Non-pigmented ciliary epithelial cell (primary cell): ENCODE data around the gene DAPK1.
A peak's percentile ranks its signal among the peaks of the same experiment; 100 is the strongest.

Experiments used
- DNase-seq: peaks from one replicate; pipeline ENCODE4 v3.0.0-alpha.2; 2010; ENCODE audit warnings: low read depth

Gene DAPK1

GRCh38 chr9:87614397-87614796 lies 116.7 kb downstream of the DAPK1 start:
- DNase-seq, result no peak

GRCh38 chr9:87615136-87615535 lies 117.5 kb downstream of the DAPK1 start:
- no peak for DNase-seq

DNA sequence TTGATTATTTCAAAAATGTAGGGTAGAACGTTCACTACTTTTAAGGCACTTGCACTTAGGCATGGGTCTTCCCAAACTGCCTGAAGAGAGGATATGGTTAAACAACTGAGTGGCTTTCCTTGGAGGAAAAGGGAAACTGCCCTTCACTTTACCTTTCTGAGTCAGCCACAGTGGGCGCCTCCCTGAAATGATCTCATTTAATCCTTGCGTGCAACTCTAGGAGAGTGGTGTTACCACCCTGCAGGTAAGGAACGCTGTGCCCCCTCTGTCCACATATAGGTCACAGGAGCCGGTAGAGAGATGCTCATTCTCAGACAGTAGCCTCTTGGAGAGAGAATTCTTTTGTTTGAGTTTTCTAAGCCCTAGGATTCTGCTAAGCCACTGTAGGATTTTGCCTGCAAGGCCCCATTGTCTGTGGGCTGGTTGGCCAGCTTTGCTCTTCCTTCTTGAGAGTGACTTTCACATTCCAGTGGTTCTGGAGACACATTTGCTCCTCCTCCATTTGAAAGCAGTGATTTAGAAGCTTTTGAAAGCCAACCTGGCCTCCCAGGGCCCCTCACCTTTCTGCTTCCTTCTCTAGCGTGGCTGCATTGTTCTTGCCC lies 118.0 kb downstream of the DAPK1 start:
- DNase-seq, result no peak

DNA sequence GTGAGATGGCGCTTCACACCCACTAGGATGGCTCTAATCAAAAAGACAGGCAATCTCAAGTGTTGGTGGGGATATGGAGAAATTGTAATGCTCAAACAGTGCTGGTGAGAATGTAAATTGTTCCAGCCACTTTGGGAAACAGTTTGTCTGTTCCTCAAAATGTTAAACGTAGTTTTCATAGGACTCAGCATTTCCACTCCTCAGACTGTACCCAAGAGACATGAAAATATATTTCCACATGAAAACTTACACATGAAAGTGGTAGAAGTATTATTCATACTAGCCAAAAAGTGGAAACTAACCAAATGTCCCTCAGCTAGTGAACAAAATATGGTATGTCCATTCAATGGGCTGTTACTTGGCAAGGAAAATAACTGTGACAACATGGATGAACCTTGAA lies 120.6 kb downstream of the DAPK1 start:
- no peak for DNase-seq

DNA sequence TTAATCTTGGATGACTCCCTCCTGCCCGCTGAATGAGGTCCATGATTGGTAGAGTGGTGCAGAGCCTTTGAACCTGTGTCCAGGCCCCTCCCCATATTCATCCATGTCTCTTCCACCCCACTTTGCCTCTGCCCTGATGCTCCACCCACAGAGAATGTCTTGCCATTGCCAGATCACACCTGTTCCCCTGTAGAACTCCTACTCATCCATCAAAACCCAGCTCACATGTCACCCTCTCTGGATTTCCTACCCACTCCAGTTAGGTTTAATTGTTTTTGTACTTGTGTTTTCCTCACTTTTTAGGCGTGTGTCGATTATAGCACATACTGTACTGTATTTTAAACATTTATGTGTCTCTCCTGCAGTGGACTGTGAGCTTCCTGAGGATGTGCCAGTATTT lies 121.3 kb downstream of the DAPK1 start:
- no peak for DNase-seq

GRCh38 chr9:87619346-87619745 lies 121.7 kb downstream of the DAPK1 start:
- DNase-seq, result no peak

- no peak for DNase-seq
Observed at GRCh38 chr9:87620731-87621322, 123.2 kb downstream of the DAPK1 start.

GRCh38 chr9:87622098-87622497 lies 124.4 kb downstream of the DAPK1 start:
- no peak for DNase-seq

DNA sequence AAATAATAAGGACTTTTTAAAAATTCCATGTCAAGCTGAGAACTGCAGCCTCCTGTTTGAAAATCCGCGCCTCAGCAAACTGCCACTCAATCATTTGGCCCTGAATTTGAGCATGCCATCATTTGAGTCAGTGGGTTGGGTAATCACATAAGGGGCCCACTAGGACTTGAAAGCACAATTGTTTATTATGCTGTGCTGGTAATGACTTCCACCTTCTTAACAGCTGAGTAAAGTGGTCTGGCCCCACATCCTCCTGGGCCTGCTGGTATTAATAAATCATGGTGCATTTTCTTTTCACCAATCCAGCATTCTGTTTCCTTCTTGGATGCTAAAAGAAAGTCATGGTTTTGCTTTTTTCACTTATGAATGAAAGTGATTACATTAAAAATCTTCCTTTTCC lies 125.3 kb downstream of the DAPK1 start:
- DNase-seq, result no peak

- no peak for DNase-seq
Observed at GRCh38 chr9:87628346-87628745, 130.7 kb downstream of the DAPK1 start.

GRCh38 chr9:87629104-87629503 lies 131.4 kb downstream of the DAPK1 start:
- DNase-seq, result no peak

DNA sequence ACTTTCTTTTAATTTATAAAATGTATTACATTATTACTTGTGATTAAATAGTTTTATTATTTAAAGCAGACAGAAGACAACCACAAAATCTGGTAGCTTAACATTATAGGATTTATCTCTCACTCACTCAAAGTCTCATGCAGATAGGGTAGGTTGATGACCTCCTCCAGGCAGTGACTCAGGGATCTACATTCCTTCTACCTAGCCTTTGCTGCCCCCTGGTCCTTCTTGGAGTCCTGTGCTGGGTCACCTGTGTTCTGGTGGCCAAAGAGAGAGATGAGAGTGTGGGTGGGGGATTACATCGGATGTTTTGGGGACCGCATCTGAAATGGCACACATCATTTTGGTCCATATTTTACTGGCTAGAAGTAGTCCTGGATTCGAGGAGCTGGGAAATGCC lies 132.6 kb downstream of the DAPK1 start:
- DNase-seq, result no peak

GRCh38 chr9:87630846-87631245 lies 133.2 kb downstream of the DAPK1 start:
- no peak for DNase-seq

GRCh38 chr9:87635656-87636501 lies 138.2 kb downstream of the DAPK1 start:
- no peak for DNase-seq

- no peak for DNase-seq
Observed at GRCh38 chr9:87638292-87638691, 140.6 kb downstream of the DAPK1 start.

DNA sequence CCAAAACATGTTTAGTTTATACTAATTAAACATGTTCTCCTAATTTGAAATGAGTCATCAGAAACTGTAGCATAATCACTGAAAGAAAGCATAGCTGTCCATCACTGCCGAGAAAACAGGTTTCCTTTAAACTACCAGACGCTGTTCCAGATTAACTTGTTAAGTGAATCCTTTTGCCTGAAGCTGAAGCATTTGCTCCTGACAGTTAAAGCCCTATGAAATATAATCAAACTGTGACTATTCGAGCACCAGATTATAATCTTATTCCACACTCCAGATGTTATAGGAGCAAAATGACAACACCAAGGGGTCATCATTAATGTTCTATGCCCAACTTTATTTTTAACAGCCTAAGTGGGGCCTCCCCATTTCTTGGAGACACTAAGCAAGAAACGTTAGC lies 142.3 kb downstream of the DAPK1 start:
- no peak for DNase-seq

- DNase-seq, result peak; percentile 18
Observed at GRCh38 chr9:87640385-87640795, 142.7 kb downstream of the DAPK1 start.

DNA sequence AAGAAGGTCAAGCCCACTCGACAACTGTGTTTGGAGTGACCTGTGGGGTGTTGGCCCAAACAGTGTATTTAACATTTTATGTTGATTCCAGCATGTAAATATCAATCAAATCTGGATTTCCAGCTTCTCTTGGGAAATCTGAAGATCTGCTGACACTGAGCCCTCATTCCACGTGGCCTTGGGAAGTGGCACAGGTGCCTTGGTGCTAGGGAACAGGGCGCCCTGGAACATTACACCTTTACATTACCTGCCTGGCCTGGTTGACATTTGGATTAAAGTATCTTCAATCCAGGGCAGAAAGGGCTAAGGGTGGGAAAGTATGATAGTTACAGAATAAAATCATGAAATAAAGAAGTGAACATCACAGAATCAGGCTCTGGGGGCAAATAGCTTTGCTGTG lies 143.4 kb downstream of the DAPK1 start:
- DNase-seq, result no peak

- no peak for DNase-seq
Observed at GRCh38 chr9:87642330-87643106, 144.9 kb downstream of the DAPK1 start.

DNA sequence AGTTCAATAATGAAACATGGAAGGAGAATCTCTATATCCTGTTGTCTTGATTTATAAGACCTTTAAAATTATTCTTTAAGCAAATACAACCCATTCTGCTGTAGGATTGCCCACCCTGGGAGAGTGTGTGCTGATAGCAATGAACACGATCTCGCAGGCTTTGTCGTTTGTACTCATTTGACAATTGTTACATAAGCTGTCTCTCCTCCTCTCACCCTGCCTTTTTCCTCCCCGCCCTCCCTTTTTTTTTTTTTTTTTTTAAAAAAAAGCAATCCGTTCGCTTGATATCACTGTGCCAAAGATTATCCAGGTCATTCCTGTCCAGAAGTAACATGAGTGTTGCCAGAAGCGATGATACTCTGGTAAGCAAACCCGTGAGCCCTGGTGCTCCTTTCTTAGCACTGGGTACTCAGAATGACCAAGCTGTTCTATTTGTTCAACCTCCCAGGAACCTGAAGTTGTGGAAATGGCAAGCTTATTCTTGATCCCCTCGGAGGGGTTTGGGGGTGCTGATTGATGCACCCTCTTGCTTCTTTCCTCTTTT lies 145.5 kb downstream of the DAPK1 start:
- no peak for DNase-seq

DNA sequence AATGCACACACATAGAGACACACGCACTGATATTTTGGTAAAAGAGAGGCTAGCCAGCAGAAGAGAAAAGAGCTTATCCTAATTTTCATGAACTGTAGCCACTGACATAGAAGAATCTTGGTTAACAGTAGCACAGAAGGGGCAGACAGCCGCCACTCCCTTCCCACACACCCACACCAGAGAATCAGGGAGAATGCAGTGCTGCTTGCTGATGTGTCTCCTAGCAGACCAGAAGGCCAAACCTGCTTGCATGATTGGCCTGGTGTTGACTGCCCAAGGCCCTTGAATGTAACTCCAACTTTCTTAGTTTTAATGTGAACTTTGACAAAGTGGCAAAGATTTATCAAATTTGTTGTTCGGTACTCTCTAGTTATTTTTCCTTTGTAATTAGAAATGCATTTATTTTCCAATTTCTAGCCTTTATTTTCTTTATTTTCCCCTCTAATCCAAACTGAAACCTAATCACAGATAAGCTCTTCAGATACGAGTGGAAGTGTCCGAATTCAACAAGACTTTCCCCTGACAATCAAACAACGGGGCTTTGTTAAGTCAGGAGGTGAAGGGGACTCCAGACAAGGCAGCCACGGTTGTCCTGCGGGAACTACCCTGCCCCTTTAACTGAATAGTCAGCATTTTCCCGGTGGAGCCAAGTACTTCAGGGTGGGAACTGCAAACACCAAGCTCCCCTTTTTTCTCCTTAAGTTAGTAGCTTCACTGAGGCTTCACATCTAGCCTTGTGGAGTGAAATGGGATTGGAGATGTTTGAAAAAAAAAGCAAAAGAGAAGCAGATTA lies 146.3 kb downstream of the DAPK1 start:
- DNase-seq, result no peak
